Mesendoderm (in vitro differentiated cells): ENCODE measurements around the gene PPP1R12B.
"Not testable (repeated sequence)": the region's sequence is repeated elsewhere in the genome, so short reads cannot be mapped to it uniquely, and the experiment has no call there.

Experiments
- DNase-seq: peaks from one replicate; pipeline ENCODE4 v3.0.0; 2013
- H2AK5ac ChIP-seq: 2 replicates; pipeline ENCODE4 v1.6.1; 2013; ENCODE audit warnings: low read length, inconsistent platforms
- H2BK120ac ChIP-seq: 2 replicates; pipeline ENCODE4 v1.6.1; 2013; ENCODE audit warnings: low read depth, mild to moderate bottlenecking, low read length, moderate library complexity, mixed read lengths
- H2BK15ac ChIP-seq: replicated peaks from 2 replicates; pipeline ENCODE4 v1.6.1; 2013; ENCODE audit warnings: low read depth, mild to moderate bottlenecking, moderate library complexity
- H2BK5ac ChIP-seq: 2 replicates; pipeline ENCODE4 v1.6.1; 2013; ENCODE audit warnings: low read length, inconsistent platforms
- H3K18ac ChIP-seq: 2 replicates; pipeline ENCODE4 v1.6.1; 2013; ENCODE audit warnings: mild to moderate bottlenecking, low read length, mixed read lengths
- H3K23ac ChIP-seq: one replicate; pipeline ENCODE4 v1.6.1; 2013; ENCODE audit warnings: low read length
- H3K27ac ChIP-seq: 2 replicates; pipeline ENCODE4 v1.5.1; 2013; ENCODE audit warnings: low read depth, mild to moderate bottlenecking, inconsistent platforms, low read length, moderate library complexity
- H3K27me3 ChIP-seq: 2 replicates; pipeline ENCODE4 v1.6.1; 2013; ENCODE audit warnings: low read length, control low read depth, mild to moderate bottlenecking, inconsistent platforms; ENCODE audit not compliant: insufficient read depth, poor library complexity
- H3K36me3 ChIP-seq: 2 replicates; pipeline ENCODE4 v1.6.1; 2013; ENCODE audit warnings: low read length, inconsistent platforms; ENCODE audit not compliant: control insufficient read depth, insufficient read depth
- H3K4ac ChIP-seq: one replicate; pipeline ENCODE4 v1.6.1; 2013; ENCODE audit warnings: low read depth, mild to moderate bottlenecking, low read length, moderate library complexity
- H3K4me1 ChIP-seq: 2 replicates; pipeline ENCODE4 v1.6.1; 2013; ENCODE audit warnings: low read depth, low read length, inconsistent platforms; ENCODE audit not compliant: control insufficient read depth
- H3K4me2 ChIP-seq: 2 replicates; pipeline ENCODE4 v1.6.1; 2013; ENCODE audit warnings: low read length
- H3K4me3 ChIP-seq: 2 replicates; pipeline ENCODE4 v1.5.1; 2013; ENCODE audit warnings: mild to moderate bottlenecking, low read length
- H3K56ac ChIP-seq: one replicate; pipeline ENCODE4 v1.6.1; 2013; ENCODE audit warnings: low read length
- H3K79me1 ChIP-seq: 2 replicates; pipeline ENCODE4 v1.6.1; 2013; ENCODE audit warnings: low read length, inconsistent platforms
- H3K79me2 ChIP-seq: 2 replicates; pipeline ENCODE4 v1.6.1; 2013; ENCODE audit warnings: mild to moderate bottlenecking, low read length; ENCODE audit not compliant: control insufficient read depth, insufficient read depth
- H3K9ac ChIP-seq: 2 replicates; pipeline ENCODE4 v1.6.1; 2013; ENCODE audit warnings: low read length, inconsistent platforms
- H4K5ac ChIP-seq: one replicate; pipeline ENCODE4 v1.6.1; 2013; ENCODE audit warnings: low read length
- H4K8ac ChIP-seq: one replicate; pipeline ENCODE4 v1.6.1; 2013; ENCODE audit warnings: low read depth, mild to moderate bottlenecking, control low read depth, low read length, moderate library complexity
- WGBS: extraction: QIAGEN DNeasy Blood & Tissue Kit; methylation state at CpG from one replicate; pipeline ENCODE4 v1.1.7; 2013; ENCODE audit warnings: low lambda C conversion rate, missing lambda C conversion rate; ENCODE audit not compliant: insufficient coverage; ENCODE audit errors: extremely low coverage; 5-methylcytosine and 5-hydroxymethylcytosine counted together

PPP1R12B gene

GRCh38 chr1:202468695-202469094, 120.2 kb downstream of the PPP1R12B start:
- H2BK5ac ChIP-seq, H4K8ac ChIP-seq, H3K56ac ChIP-seq, H3K18ac ChIP-seq, H3K79me1 ChIP-seq, H3K4me1 ChIP-seq, H3K27ac ChIP-seq, H4K5ac ChIP-seq, H3K23ac ChIP-seq, H2BK15ac ChIP-seq, H2AK5ac ChIP-seq, H3K36me3 ChIP-seq, H3K79me2 ChIP-seq, H3K4me2 ChIP-seq, H3K9ac ChIP-seq, H3K27me3 ChIP-seq, H3K4ac ChIP-seq, H3K4me3 ChIP-seq, H2BK120ac ChIP-seq: not testable (repeated sequence)
- WGBS = no CpG with 5 or more reads among the region's 3 CpGs
- DNase-seq = peak; percentile 1

GRCh38 chr1:202469123-202469522, 120.6 kb downstream of the PPP1R12B start:
- not testable (repeated sequence) for H3K36me3 ChIP-seq, H3K23ac ChIP-seq, H4K8ac ChIP-seq, H3K9ac ChIP-seq, H3K79me2 ChIP-seq, H3K4me2 ChIP-seq, H3K4ac ChIP-seq, H2BK120ac ChIP-seq, H3K56ac ChIP-seq, H3K27me3 ChIP-seq, H2BK15ac ChIP-seq, H2BK5ac ChIP-seq, H3K27ac ChIP-seq, H3K4me3 ChIP-seq, H3K18ac ChIP-seq, H3K4me1 ChIP-seq, H4K5ac ChIP-seq, DNase-seq, H3K79me1 ChIP-seq, H2AK5ac ChIP-seq
- WGBS = no CpG with 5 or more reads among the region's 1 CpG

- Histone ChIP-seq H3K4ac (no peak overlapping the region), H3K79me1 (no peaks in the 10 kb centered on the region), H3K4me3 (no peak overlapping the region), H3K36me3 (no peaks in the 10 kb centered on the region), H3K27ac (no peak overlapping the region), H3K4me1 (no peaks in the 10 kb centered on the region), H4K8ac (no peak overlapping the region), H2BK120ac (no peak overlapping the region), H3K23ac (no peak overlapping the region), H2BK5ac (no peak overlapping the region), H3K56ac (no peak overlapping the region), H3K9ac (no peak overlapping the region), H3K18ac (no peak overlapping the region), H4K5ac (no peak overlapping the region), H3K4me2 (no peak overlapping the region), H2BK15ac (no peak overlapping the region), H3K79me2 (no peaks in the 10 kb centered on the region), H2AK5ac (no peak overlapping the region), H3K27me3 (no peaks in the 10 kb centered on the region)
- whole genome bisulfite sequencing = no CpG with 5 or more reads among the region's 3 CpGs
- DNase-seq = no peak
These were observed 122.7 kb downstream of the PPP1R12B start for GRCh38 chr1:202471246-202471645.

GRCh38 chr1:202472347-202473124, 124.0 kb downstream of the PPP1R12B start:
- not testable (repeated sequence) for H3K18ac ChIP-seq, H3K56ac ChIP-seq

GRCh38 chr1:202473266-202474045, 125.0 kb downstream of the PPP1R12B start:
- H3K9ac ChIP-seq, H3K56ac ChIP-seq, H3K4me3 ChIP-seq, H2BK5ac ChIP-seq, H3K36me3 ChIP-seq, H2AK5ac ChIP-seq, H2BK15ac ChIP-seq, H3K4me1 ChIP-seq, H4K5ac ChIP-seq, H3K79me2 ChIP-seq, H2BK120ac ChIP-seq, H3K4ac ChIP-seq, H3K27me3 ChIP-seq, H3K18ac ChIP-seq, H4K8ac ChIP-seq, H3K4me2 ChIP-seq, H3K27ac ChIP-seq, H3K79me1 ChIP-seq, H3K23ac ChIP-seq, DNase-seq: not testable (repeated sequence)
- WGBS = no CpG with 5 or more reads among the region's 6 CpGs

More at GRCh38 chr1:202472347-202473124, 124.0 kb downstream of the PPP1R12B start:
- H3K9ac ChIP-seq, H2BK120ac ChIP-seq, H3K79me2 ChIP-seq, H3K36me3 ChIP-seq, H3K4me3 ChIP-seq, H2BK5ac ChIP-seq, H3K4me2 ChIP-seq, DNase-seq, H3K23ac ChIP-seq, H3K4ac ChIP-seq, H2AK5ac ChIP-seq, H2BK15ac ChIP-seq, H3K79me1 ChIP-seq, H3K27ac ChIP-seq, H3K4me1 ChIP-seq, H3K27me3 ChIP-seq, H4K8ac ChIP-seq, H4K5ac ChIP-seq: not testable (repeated sequence)
- no CpG with 5 or more reads among the region's 2 CpGs for WGBS
